Prostate gland (tissue), 2 donors: ENCODE measurements around the gene CTR9.

Experiments used
- CTCF ChIP-seq, 4 experiments: fragments of 200-600 bp in 2 of 4; fragments of 450-650 bp in 2 of 4; sonication (generic) in 2 of 4; IDR thresholded peaks; 1 replicate in 3 of 4; 2 replicates in 1 of 4; pipeline ENCODE4 v1.5.1; 2016 to 2019; ENCODE audit warnings: antibody characterized with exemption in 4 of 4, mild to moderate bottlenecking in 2 of 4, moderate library complexity in 2 of 4
- POLR2A ChIP-seq: fragments of 450-650 bp; IDR thresholded peaks from one replicate; pipeline ENCODE4 v1.6.1; 2016; ENCODE audit warnings: antibody characterized with exemption, mild to moderate bottlenecking
- POLR2AphosphoS5 ChIP-seq: sonication (generic); formaldehyde crosslinking; IDR thresholded peaks from one replicate; pipeline ENCODE4 v1.6.1; 2017; ENCODE audit warnings: antibody characterized with exemption

- TF ChIP-seq CTCF (IDR thresholded peaks at IDR 0.05) = no peak
- no peak for TF ChIP-seq POLR2A
- TF ChIP-seq POLR2AphosphoS5 = no peak
Measured at GRCh38 chr11:10761085-10761698, 10.1 kb downstream of the CTR9 start.
